ENCODE results near the gene RAB6A.

DNA sequence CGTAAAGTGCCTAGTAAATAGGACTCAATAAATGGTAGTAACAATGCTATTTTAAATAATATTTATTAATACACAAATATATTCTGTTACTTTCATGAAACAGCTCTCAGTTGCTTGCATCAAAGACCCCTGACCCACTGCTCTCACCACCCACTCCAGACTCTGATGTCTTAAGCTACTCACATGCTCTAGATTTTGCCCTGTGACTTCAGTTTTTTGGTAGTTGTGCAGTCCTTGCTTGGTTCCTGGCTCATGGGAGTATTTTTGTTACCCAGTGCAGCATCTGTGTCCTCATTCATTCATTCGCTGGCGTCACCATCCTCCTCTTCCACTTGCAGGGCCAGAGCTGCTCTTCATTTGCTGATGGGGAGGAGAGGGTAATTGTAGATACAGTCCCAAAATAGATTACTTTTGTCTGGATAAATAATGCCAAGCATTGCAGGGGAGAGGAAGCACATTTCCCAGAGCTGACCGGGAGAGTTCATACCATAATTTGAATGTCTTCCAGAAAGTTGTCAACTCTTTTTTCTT is 39.5 kb upstream of the RAB6A start:
- TF ChIP-seq, protein P1, sequence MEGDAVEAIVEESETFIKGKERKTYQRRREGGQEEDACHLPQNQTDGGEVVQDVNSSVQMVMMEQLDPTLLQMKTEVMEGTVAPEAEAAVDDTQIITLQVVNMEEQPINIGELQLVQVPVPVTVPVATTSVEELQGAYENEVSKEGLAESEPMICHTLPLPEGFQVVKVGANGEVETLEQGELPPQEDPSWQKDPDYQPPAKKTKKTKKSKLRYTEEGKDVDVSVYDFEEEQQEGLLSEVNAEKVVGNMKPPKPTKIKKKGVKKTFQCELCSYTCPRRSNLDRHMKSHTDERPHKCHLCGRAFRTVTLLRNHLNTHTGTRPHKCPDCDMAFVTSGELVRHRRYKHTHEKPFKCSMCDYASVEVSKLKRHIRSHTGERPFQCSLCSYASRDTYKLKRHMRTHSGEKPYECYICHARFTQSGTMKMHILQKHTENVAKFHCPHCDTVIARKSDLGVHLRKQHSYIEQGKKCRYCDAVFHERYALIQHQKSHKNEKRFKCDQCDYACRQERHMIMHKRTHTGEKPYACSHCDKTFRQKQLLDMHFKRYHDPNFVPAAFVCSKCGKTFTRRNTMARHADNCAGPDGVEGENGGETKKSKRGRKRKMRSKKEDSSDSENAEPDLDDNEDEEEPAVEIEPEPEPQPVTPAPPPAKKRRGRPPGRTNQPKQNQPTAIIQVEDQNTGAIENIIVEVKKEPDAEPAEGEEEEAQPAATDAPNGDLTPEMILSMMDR (IDR thresholded peaks at IDR 0.05 in 2 of 3, conservative IDR thresholded peaks at IDR 0.05 in 1 of 3; ENCODE audit: control insufficient read depth in 2 of 3, extremely low read depth in 1 of 3, insufficient read depth in 1 of 3, low read depth in 3 of 3, low read length in 3 of 3) = no peak
- TF ChIP-seq STAT1 (conservative IDR thresholded peaks at IDR 0.05) (no peak), SMC3 (IDR thresholded peaks at IDR 0.05; ENCODE audit: borderline replicate concordance, low read length) (no peak), NRF1 (conservative IDR thresholded peaks at IDR 0.05; ENCODE audit: low read depth, low read length) (no peak), POLR2A (IDR thresholded peaks at IDR 0.05; ENCODE audit: low read depth, low read length) (no peak), SUZ12 (IDR thresholded peaks at IDR 0.05; ENCODE audit: unreplicated experiment) (no peak), CBX5 (IDR thresholded peaks at IDR 0.05; ENCODE audit: low read depth) (no peak), FOS (IDR thresholded peaks at IDR 0.05; ENCODE audit: borderline replicate concordance, extremely low read depth, insufficient read length) (no peak), EP300 (IDR thresholded peaks at IDR 0.05; ENCODE audit: borderline replicate concordance in 1 of 2, control insufficient read depth in 1 of 2, low read depth in 2 of 2, low read length in 2 of 2) (no peak), HDAC2 (IDR thresholded peaks at IDR 0.05) (no peak)
- TF ChIP-seq, protein P2, sequence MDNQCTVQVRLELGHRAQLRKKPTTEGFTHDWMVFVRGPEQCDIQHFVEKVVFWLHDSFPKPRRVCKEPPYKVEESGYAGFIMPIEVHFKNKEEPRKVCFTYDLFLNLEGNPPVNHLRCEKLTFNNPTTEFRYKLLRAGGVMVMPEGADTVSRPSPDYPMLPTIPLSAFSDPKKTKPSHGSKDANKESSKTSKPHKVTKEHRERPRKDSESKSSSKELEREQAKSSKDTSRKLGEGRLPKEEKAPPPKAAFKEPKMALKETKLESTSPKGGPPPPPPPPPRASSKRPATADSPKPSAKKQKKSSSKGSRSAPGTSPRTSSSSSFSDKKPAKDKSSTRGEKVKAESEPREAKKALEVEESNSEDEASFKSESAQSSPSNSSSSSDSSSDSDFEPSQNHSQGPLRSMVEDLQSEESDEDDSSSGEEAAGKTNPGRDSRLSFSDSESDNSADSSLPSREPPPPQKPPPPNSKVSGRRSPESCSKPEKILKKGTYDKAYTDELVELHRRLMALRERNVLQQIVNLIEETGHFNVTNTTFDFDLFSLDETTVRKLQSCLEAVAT (IDR thresholded peaks at IDR 0.05) = no peak
- TF ChIP-seq, protein P3, sequence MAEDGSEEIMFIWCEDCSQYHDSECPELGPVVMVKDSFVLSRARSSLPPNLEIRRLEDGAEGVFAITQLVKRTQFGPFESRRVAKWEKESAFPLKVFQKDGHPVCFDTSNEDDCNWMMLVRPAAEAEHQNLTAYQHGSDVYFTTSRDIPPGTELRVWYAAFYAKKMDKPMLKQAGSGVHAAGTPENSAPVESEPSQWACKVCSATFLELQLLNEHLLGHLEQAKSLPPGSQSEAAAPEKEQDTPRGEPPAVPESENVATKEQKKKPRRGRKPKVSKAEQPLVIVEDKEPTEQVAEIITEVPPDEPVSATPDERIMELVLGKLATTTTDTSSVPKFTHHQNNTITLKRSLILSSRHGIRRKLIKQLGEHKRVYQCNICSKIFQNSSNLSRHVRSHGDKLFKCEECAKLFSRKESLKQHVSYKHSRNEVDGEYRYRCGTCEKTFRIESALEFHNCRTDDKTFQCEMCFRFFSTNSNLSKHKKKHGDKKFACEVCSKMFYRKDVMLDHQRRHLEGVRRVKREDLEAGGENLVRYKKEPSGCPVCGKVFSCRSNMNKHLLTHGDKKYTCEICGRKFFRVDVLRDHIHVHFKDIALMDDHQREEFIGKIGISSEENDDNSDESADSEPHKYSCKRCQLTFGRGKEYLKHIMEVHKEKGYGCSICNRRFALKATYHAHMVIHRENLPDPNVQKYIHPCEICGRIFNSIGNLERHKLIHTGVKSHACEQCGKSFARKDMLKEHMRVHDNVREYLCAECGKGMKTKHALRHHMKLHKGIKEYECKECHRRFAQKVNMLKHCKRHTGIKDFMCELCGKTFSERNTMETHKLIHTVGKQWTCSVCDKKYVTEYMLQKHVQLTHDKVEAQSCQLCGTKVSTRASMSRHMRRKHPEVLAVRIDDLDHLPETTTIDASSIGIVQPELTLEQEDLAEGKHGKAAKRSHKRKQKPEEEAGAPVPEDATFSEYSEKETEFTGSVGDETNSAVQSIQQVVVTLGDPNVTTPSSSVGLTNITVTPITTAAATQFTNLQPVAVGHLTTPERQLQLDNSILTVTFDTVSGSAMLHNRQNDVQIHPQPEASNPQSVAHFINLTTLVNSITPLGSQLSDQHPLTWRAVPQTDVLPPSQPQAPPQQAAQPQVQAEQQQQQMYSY (CRISPR knock-in tag; IDR thresholded peaks at IDR 0.05) = no peak

All from GM12878 (cell line).